HL-60 (cell line): ENCODE results near the gene MLN.

Source experiments
- DNase-seq, 2 experiments: peaks; one replicate each; pipeline ENCODE4 v3.0.0-alpha.2; 2010 to 2020; ENCODE audit warnings: low read depth in 1 of 2, low spot score in 1 of 2
- H3K27ac ChIP-seq: fragments of 250-450 bp; sonication (Bioruptor Pico); replicated peaks from 2 replicates; pipeline ENCODE4 v1.5.1; 2020; ENCODE audit warnings: mild to moderate bottlenecking, moderate library complexity
- H3K27me3 ChIP-seq: fragments of 250-450 bp; sonication (Bioruptor Pico); 2 replicates; pipeline ENCODE4 v1.5.1; 2021; ENCODE audit warnings: mild to moderate bottlenecking, moderate library complexity; ENCODE audit not compliant: insufficient read depth, poor library complexity, severe bottlenecking
- H3K4me3 ChIP-seq: replicated peaks from 2 replicates; pipeline ENCODE4 v1.5.1; 2011; ENCODE audit warnings: mild to moderate bottlenecking, control low read depth, low read length; ENCODE audit not compliant: insufficient read depth
- CTCF ChIP-seq: IDR thresholded peaks from one replicate; pipeline ENCODE4 v1.5.1; 2011; ENCODE audit warnings: low read length, control low read depth, inconsistent platforms; ENCODE audit not compliant: insufficient read depth
- GABPA ChIP-seq: IDR thresholded peaks from 2 replicates; pipeline ENCODE4 v1.6.1; 2012; ENCODE audit warnings: low read depth
- POLR2AphosphoS5 ChIP-seq: IDR thresholded peaks from 2 replicates; pipeline ENCODE4 v1.6.1; 2012; ENCODE audit warnings: low read depth
- REST ChIP-seq: IDR thresholded peaks from 2 replicates; pipeline ENCODE4 v1.6.1; 2012; ENCODE audit warnings: low read depth; ENCODE audit not compliant: insufficient replicate concordance
- SPI1 ChIP-seq: IDR thresholded peaks from 2 replicates; pipeline ENCODE4 v1.6.1; 2012; ENCODE audit warnings: low read depth, mild to moderate bottlenecking, borderline replicate concordance

MLN gene

DNA sequence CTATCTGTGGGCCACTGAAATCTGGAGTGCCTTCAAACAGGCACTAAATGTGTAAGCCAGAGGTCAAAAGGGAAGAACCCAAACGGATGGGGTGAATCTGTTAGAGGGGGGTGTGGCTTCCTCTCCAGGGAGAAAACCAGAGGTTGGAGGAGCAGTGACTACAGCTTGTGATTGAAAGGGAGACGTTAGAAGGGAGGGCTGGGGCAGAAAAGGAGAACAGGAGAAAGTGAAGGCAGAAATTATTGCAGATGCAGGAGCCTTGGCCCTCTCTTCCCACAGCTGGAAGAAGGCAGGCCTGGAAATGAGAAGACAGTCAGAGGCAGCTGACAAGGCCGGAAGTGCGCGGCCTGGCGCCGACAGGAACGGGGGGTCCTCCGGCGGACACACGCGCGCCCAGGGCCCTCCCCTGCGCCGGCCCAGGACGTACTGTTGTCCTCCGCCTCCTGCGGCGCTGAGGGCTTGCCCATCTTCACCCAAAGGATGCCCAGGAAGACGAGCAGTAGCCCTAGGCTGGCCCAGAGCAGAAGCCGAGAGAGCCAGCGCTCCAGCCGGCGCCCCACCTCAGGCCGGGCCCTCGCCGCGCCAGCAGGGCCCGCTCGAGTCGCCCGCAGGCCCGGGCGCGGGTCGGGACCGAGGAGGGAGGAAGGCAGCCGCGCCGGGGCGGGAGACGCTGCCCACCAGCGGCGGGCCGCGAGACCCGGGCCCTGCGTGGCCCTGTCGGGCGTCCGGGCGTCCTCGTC is 15.7 kb downstream of the MLN start:
- TF ChIP-seq REST (no peak), GABPA (peak; percentile 61), CTCF (no peak), SPI1 (peak; percentile 76; the same call in 1 of the 2 replicates), POLR2AphosphoS5 (no peak; the same call in 1 of the 2 replicates)
- Histone ChIP-seq H3K4me3 (peak overlapping the region; percentile 62), H3K27me3 (peaks cover 3% of the 10 kb centered on the region), H3K27ac (peak overlapping the region; percentile 86)
- DNase-seq, result peak; percentile 63 to 92

DNA sequence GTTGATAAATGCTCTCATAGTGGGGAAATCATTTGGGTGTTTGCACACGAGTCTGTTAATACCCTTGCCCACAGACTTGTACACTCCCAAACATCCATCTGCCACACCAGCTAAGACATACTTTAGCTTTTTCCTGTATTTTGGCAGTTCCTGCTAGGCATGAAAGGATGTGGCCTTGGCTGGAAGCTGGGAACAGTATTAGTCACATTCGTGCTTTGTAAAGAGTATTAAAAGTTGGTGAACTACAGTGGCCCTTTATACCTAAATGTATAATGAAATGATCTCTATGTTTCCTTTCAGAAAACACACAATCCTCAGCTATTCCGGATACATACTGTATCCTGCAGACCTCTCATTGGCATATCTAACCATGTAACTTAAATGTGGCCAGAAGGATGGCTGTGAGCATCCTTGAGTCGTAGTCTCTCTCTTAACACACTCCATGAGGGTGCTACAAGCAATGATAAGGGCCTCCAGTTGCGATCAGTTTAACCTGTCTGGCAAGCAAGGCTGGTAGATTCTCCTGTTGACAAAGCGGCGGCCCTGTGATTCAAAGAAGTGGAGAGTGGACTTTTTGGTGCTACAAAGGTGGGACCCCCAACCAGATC is 16.4 kb downstream of the MLN start:
- Histone ChIP-seq H3K27me3 (no peaks in the 10 kb centered on the region), H3K27ac (peak overlapping the region; percentile 15; the same call in 1 of the 2 replicates), H3K4me3 (peak overlapping the region; percentile 62)
- TF ChIP-seq GABPA (no peak), CTCF (no peak), SPI1 (no peak), REST (no peak), POLR2AphosphoS5 (no peak)
- no peak for DNase-seq

GRCh38 chr6:33786736-33787135 is 17.1 kb downstream of the MLN start:
- H3K4me3 ChIP-seq, result no peak overlapping the region

More at GRCh38 chr6:33786736-33787135, 17.1 kb downstream of the MLN start:
- DNase-seq, result no peak
- TF ChIP-seq REST, result no peak
- TF ChIP-seq POLR2AphosphoS5, result no peak
- TF ChIP-seq SPI1, result no peak
- TF ChIP-seq CTCF, result no peak
- no peak for TF ChIP-seq GABPA
- no peaks in the 10 kb centered on the region for H3K27me3 ChIP-seq
- no peak overlapping the region for H3K27ac ChIP-seq
